ENCODE measurements around the gene NSMCE1. TPM values are rescaled to one million over a fixed set of nuclear protein-coding genes. Genes with fewer than 3 reads are reported as not detected.

The NSMCE1 gene
- total RNA-seq, 4 donors from 2014 or later: 3.2 to 43.6 (median 35.6) TPM

- Histone ChIP-seq H3K27ac (peak overlapping the region; percentile 81 to 86), H3K4me3 (no peak overlapping the region), H3K27me3 (no peaks in the 10 kb centered on the region), H3K9me3 (no peaks in the 10 kb centered on the region), H3K36me3 (no peaks in the 10 kb centered on the region), H3K4me1 (no peaks in the 10 kb centered on the region)
- intact Hi-C loops (cut with DNase I; ENCODE audit: low total_unique reads): loop anchor here (10.0 kb wide), 1 partner anchor 130 kb away; no protein-coding TSS in a partner anchor
- TF ChIP-seq POLR2A (IDR thresholded peaks at IDR 0.05) (no peak), CTCF (IDR thresholded peaks at IDR 0.05) (no peak)
- no peak for DNase-seq
These were observed 34.0 kb downstream of the NSMCE1 start for GRCh38 chr16:27234603-27235002.

DNA sequence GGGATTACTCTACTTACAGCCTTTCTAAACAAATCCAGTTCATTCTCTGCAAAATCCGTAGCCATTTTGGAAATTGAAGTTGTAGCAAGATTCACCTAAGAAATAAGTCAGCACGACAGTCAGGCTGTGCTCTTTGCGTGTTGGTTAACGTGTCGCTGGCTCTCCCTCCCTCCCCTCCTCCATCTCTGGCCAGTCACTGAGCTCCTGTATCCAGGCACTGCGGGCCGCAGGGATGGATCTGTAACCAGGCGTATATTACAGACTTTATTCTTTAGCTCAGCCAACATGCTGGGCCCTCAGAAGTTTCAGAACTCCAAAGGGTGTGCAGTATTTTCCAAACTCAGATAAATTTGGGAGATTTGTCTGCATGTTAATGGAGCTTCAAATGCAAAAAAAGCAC is 34.4 kb downstream of the NSMCE1 start:
- no peaks in the 10 kb centered on the region for H3K9me3 ChIP-seq
- no peak overlapping the region for H3K4me3 ChIP-seq
- no peaks in the 10 kb centered on the region for H3K27me3 ChIP-seq
- intact Hi-C loops (cut with DNase I; ENCODE audit: low total_unique reads): loop anchor here (10.0 kb wide), 1 partner anchor 131 kb away; no protein-coding TSS in a partner anchor
- no peaks in the 10 kb centered on the region for H3K4me1 ChIP-seq
- peak overlapping the region; percentile 81 to 86 for H3K27ac ChIP-seq
- no peak for TF ChIP-seq CTCF (IDR thresholded peaks at IDR 0.05)
- TF ChIP-seq POLR2A (IDR thresholded peaks at IDR 0.05): no peak
- DNase-seq: no peak
- no peaks in the 10 kb centered on the region for H3K36me3 ChIP-seq

GRCh38 chr16:27233731-27234130 is 34.8 kb downstream of the NSMCE1 start:
- DNase-seq: no peak
- H3K9me3 ChIP-seq: no peaks in the 10 kb centered on the region
- H3K36me3 ChIP-seq: no peaks in the 10 kb centered on the region
- no peaks in the 10 kb centered on the region for H3K27me3 ChIP-seq
- peak overlapping the region in 1 of 2 donors; percentile 86 for H3K27ac ChIP-seq
- no peaks in the 10 kb centered on the region for H3K4me1 ChIP-seq
- TF ChIP-seq CTCF (IDR thresholded peaks at IDR 0.05) (no peak), POLR2A (IDR thresholded peaks at IDR 0.05) (no peak)
- intact Hi-C loops (cut with DNase I; ENCODE audit: low total_unique reads): loop anchor here (10.0 kb wide), 1 partner anchor 131 kb away; no protein-coding TSS in a partner anchor
- no peak overlapping the region for H3K4me3 ChIP-seq

DNA sequence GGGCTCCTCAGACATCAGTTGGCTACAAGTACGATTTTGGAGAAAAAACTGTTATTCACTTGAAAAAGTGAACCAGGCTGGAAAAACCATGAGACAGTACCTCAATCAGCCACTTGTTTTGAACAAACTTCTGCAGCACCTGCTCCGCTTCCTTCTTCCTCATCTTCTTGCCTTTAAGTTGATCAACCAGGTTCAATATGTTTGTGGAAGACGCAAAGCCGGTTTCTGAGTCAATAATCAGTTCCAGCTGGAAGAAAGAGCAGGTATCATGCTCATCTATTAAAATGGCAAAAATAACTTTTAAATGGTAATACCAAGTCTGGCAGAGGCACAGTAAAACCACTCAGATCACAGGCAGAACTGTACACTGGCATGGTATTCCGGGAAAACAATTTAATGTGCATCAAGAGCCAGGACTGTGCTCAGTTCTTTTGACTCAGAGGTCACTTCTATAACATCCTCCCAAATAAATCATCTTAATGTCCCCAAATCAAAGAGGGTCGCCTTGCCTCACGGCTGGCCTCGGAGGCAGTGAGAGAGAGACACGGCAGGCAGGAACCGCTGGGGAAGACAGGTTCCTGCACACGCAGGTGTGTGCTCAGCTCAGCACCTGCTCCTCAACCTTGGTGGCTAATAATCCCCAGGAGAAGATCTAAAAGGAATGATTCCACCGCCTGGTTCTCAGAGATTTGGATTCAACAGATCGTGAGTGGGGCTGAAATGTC is 35.5 kb downstream of the NSMCE1 start:
- no peaks in the 10 kb centered on the region for H3K9me3 ChIP-seq
- no peaks in the 10 kb centered on the region for H3K36me3 ChIP-seq
- H3K27ac ChIP-seq: no peak overlapping the region
- DNase-seq: no peak
- no peak overlapping the region for H3K4me3 ChIP-seq
- H3K27me3 ChIP-seq: no peaks in the 10 kb centered on the region
- TF ChIP-seq CTCF (IDR thresholded peaks at IDR 0.05): no peak
- TF ChIP-seq POLR2A (IDR thresholded peaks at IDR 0.05): no peak
- H3K4me1 ChIP-seq: no peaks in the 10 kb centered on the region
- intact Hi-C loops (cut with DNase I; ENCODE audit: low total_unique reads): loop anchor here (10.0 kb wide), 1 partner anchor 132 kb away; no protein-coding TSS in a partner anchor
